DND-41 (cell line): ENCODE measurements around the gene SOX13.

Source experiments
- ATAC-seq: fragments of 200-7000 bp; cut with Tn5 transposase; 3 replicates; pipeline ENCODE4 v1.9.1; 2021; ENCODE audit warnings: low read depth; ENCODE audit not compliant: insufficient read depth
- DNase-seq: peaks from one replicate; pipeline ENCODE4 v3.0.0-alpha.2; 2020
- H2AFZ ChIP-seq: 2 replicates; pipeline ENCODE4 v1.6.0; 2012; ENCODE audit warnings: low read depth, low read length
- H3K27ac ChIP-seq: 2 replicates; pipeline ENCODE4 v1.5.1; 2012; ENCODE audit warnings: low read length, inconsistent platforms
- H3K27me3 ChIP-seq: fragments of 200-600 bp; sonication (generic); 2 replicates; pipeline ENCODE4 v1.6.0; 2012; ENCODE audit warnings: low read length, mild to moderate bottlenecking, inconsistent platforms; ENCODE audit not compliant: insufficient read depth, poor library complexity
- H3K36me3 ChIP-seq: 2 replicates; pipeline ENCODE4 v1.5.1; 2012; ENCODE audit warnings: low read length, inconsistent platforms; ENCODE audit not compliant: insufficient read depth
- H3K4me1 ChIP-seq: 2 replicates; pipeline ENCODE4 v1.5.1; 2012; ENCODE audit warnings: mild to moderate bottlenecking, low read length; ENCODE audit not compliant: insufficient read depth
- H3K4me2 ChIP-seq: 2 replicates; pipeline ENCODE4 v1.6.0; 2012; ENCODE audit warnings: mild to moderate bottlenecking, moderate library complexity, low read length, inconsistent platforms; ENCODE audit not compliant: insufficient read depth
- H3K4me3 ChIP-seq, 2 experiments: fragments of 200-600 bp in 1 of 2; shearing (Covaris generic) in 1 of 2; 2 replicates each; pipeline ENCODE4 v1.5.1; 2012 to 2016; ENCODE audit warnings: inconsistent platforms in 2 of 2, low read length in 2 of 2, mild to moderate bottlenecking in 2 of 2, low read depth in 1 of 2, moderate library complexity in 1 of 2
- H3K79me2 ChIP-seq: 2 replicates; pipeline ENCODE4 v1.6.0; 2012; ENCODE audit warnings: low read length, inconsistent platforms; ENCODE audit not compliant: insufficient read depth
- H3K9ac ChIP-seq: 2 replicates; pipeline ENCODE4 v1.6.0; 2012; ENCODE audit warnings: low read depth, mild to moderate bottlenecking, inconsistent platforms, low read length, moderate library complexity
- H3K9me3 ChIP-seq: 2 replicates; pipeline ENCODE4 v1.5.1; 2012; ENCODE audit warnings: low read length, moderate library complexity, mild to moderate bottlenecking, inconsistent platforms; ENCODE audit not compliant: insufficient read depth, severe bottlenecking
- H4K20me1 ChIP-seq: 2 replicates; pipeline ENCODE4 v1.6.0; 2012; ENCODE audit warnings: low read length; ENCODE audit not compliant: insufficient read depth
- EZH2 ChIP-seq: IDR thresholded peaks from 3 replicates; pipeline ENCODE4 v1.6.1; 2012; ENCODE audit warnings: borderline replicate concordance, low read depth, mild to moderate bottlenecking, moderate library complexity, low read length, inconsistent platforms; ENCODE audit not compliant: severe bottlenecking
- TF ChIP-seq, protein P1 (sequence below): IDR thresholded peaks from 2 replicates; pipeline ENCODE4 v1.5.1; 2012; ENCODE audit warnings: borderline replicate concordance, low read length, moderate library complexity, mild to moderate bottlenecking; ENCODE audit not compliant: poor library complexity, severe bottlenecking; ENCODE audit errors: extremely low read depth

Gene SOX13

DNA sequence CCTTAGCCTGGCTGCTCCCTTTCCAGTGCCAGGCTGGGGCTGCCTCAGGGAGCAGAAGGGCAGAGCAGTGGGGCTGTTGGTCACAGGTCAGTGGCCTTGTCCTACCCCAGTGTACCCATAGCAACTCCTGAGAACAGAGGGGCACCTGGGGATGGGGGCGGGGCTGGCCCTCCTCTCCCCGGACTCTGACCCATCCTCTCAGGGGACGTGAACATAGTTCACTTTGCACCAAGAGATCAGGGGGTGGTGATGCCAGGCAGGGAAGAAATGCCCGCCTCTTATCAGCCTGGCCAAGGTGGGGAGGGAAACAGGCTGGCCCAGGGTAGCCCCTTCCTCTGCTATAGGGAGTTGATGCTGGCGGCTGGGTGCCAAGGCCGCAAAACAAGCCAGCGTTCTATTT, 74.0 kb downstream of the SOX13 start:
- Histone ChIP-seq H3K27me3 (no peaks in the 10 kb centered on the region), H3K4me1 (no peaks in the 10 kb centered on the region), H4K20me1 (no peaks in the 10 kb centered on the region), H2AFZ (no peak overlapping the region), H3K4me3 (no peak overlapping the region), H3K9me3 (no peaks in the 10 kb centered on the region), H3K27ac (no peak overlapping the region), H3K36me3 (no peaks in the 10 kb centered on the region), H3K4me2 (no peak overlapping the region), H3K9ac (no peak overlapping the region), H3K79me2 (no peaks in the 10 kb centered on the region)
- TF ChIP-seq, protein P1, sequence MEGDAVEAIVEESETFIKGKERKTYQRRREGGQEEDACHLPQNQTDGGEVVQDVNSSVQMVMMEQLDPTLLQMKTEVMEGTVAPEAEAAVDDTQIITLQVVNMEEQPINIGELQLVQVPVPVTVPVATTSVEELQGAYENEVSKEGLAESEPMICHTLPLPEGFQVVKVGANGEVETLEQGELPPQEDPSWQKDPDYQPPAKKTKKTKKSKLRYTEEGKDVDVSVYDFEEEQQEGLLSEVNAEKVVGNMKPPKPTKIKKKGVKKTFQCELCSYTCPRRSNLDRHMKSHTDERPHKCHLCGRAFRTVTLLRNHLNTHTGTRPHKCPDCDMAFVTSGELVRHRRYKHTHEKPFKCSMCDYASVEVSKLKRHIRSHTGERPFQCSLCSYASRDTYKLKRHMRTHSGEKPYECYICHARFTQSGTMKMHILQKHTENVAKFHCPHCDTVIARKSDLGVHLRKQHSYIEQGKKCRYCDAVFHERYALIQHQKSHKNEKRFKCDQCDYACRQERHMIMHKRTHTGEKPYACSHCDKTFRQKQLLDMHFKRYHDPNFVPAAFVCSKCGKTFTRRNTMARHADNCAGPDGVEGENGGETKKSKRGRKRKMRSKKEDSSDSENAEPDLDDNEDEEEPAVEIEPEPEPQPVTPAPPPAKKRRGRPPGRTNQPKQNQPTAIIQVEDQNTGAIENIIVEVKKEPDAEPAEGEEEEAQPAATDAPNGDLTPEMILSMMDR = no peak
- TF ChIP-seq EZH2 = no peak
- DNase-seq (no peak), ATAC-seq (no peak)

DNA sequence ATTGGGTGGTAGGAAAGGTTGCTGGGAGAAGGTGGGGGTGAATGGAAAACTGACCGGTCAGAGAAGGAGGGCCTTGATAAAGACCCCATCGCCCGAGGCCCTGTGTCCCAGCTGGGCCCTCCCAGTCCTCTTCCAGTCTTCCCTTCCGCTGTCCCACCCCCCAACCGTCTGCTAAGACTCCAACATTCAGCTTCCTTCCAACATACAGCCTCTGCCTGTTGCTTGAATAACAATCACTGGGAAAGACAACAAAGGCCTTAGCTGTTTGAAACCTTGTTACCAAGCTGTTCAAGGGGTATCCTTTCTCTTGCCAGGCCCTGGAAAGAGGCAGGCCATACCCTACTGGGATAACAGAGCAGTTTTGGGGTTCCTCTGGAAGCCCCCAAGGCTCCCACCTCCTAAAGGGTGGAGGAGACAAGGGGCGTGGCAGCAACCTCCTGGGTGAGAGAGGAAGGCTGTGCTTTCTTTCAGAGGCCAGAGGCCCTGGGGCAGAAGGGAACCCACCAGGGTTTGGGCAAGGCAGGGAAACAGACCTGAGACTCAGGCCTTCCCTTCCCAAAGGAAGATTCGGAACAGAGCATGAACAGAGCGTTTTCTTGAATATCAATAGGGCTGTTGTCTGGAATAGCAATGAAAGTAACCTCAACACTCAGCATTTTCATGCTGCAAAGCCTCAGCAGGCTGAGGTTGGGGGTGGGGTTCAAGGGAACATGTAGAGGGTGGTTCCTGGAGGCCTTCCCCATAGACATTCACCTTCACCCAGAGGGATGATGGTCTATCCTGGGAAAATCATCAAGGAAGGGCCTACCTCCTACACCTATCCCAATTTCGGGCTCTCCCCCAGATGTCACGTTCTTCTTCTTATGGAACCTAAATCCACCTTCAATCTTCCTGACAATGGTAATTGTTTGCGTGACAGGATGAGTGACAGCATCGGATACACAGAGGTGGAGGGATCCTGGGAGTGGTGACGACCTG, 74.8 kb downstream of the SOX13 start:
- H2AFZ ChIP-seq = no peak overlapping the region
- no peaks in the 10 kb centered on the region for H3K36me3 ChIP-seq
- H3K79me2 ChIP-seq = no peaks in the 10 kb centered on the region
- no peak overlapping the region for H3K4me2 ChIP-seq
- no peaks in the 10 kb centered on the region for H4K20me1 ChIP-seq
- H3K9ac ChIP-seq = no peak overlapping the region
- ATAC-seq = no peak
- no peak overlapping the region for H3K27ac ChIP-seq
- DNase-seq = no peak
- no peak overlapping the region for H3K4me3 ChIP-seq
- H3K27me3 ChIP-seq = no peaks in the 10 kb centered on the region
- no peaks in the 10 kb centered on the region for H3K9me3 ChIP-seq
- TF ChIP-seq EZH2 = no peak
- TF ChIP-seq, protein P1 = no peak
- no peaks in the 10 kb centered on the region for H3K4me1 ChIP-seq

DNA sequence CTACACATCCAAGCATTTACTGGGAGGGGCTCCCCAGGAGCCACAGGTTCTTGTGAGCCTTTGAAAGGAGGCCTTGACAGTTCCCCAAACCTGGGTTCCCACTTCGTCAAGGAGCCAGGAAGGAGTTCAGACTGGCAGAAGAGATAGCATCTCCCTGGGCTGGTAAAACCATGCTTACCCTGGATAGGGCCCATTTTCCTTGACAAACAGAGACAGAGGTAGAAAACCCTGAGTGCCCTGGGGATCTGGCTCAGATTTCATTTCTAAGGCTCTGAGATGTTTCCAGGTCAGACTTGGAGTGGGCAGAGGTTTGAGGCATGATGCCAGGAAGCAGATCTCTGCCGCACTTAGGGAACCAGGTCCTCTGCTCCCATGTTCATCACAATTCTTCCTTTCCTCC, 76.2 kb downstream of the SOX13 start:
- no peaks in the 10 kb centered on the region; the same call in 1 of the 2 replicates for H4K20me1 ChIP-seq
- H3K27ac ChIP-seq = no peak overlapping the region
- no peaks in the 10 kb centered on the region for H3K79me2 ChIP-seq
- H3K9ac ChIP-seq = no peak overlapping the region
- no peak overlapping the region for H3K4me3 ChIP-seq
- TF ChIP-seq, protein P1 = no peak
- TF ChIP-seq EZH2 = no peak
- no peak overlapping the region for H2AFZ ChIP-seq
- DNase-seq = no peak
- no peaks in the 10 kb centered on the region for H3K36me3 ChIP-seq
- H3K9me3 ChIP-seq = no peaks in the 10 kb centered on the region
- no peaks in the 10 kb centered on the region for H3K27me3 ChIP-seq
- H3K4me2 ChIP-seq = no peak overlapping the region
- no peaks in the 10 kb centered on the region for H3K4me1 ChIP-seq
- ATAC-seq = no peak
